Body of pancreas (tissue), 4 donors: Measurements from ENCODE around the gene NR2F2. TPM values are rescaled to one million over a fixed set of nuclear protein-coding genes. Genes with fewer than 3 reads are reported as not detected.

ENCODE experiments used
- ATAC-seq: fragments of 150-250 bp; one replicate; pipeline ENCODE4 v1.9.1; 2016
- DNase-seq, 4 donors: peaks; one replicate each; pipeline ENCODE4 v3.0.0-alpha.2; 2019
- H3K27ac ChIP-seq, 4 donors: fragments of 200-600 bp; sonication (generic); 1 replicate in 3 of 4; 2 replicates in 1 of 4; pipeline versions ENCODE4 v1.5.1 to v1.6.1; 2016 to 2019; ENCODE audit warnings: mild to moderate bottlenecking in 1 of 4, mixed read lengths in 1 of 4, moderate library complexity in 1 of 4
- H3K27me3 ChIP-seq, 2 donors: fragments of 200-600 bp; sonication (generic); one replicate each; pipeline ENCODE4 v1.6.0; 2016; ENCODE audit warnings: mild to moderate bottlenecking in 1 of 2
- H3K36me3 ChIP-seq, 2 donors: fragments of 200-600 bp; sonication (generic); replicated peaks in 1 of 2; 2 replicates each; pipeline ENCODE4 v1.5.1; 2016; ENCODE audit warnings: low read depth in 2 of 2; ENCODE audit not compliant: insufficient read depth in 1 of 2
- H3K4me1 ChIP-seq: fragments of 200-600 bp; sonication (generic); one replicate; pipeline ENCODE4 v1.6.0; 2016
- H3K4me3 ChIP-seq, 2 donors: fragments of 200-600 bp; sonication (generic); 1 replicate in 1 of 2; 2 replicates in 1 of 2; pipeline ENCODE4 v1.5.1; 2016 to 2019
- H3K9me3 ChIP-seq, 3 donors: fragments of 200-600 bp; sonication (generic); 1 replicate in 2 of 3; 2 replicates in 1 of 3; pipeline ENCODE4 v1.5.1; 2016
- CTCF ChIP-seq, 7 experiments: fragments of 450-650 bp in 4 of 7; fragments of 200-600 bp in 3 of 7; sonication (generic) in 3 of 7; IDR thresholded peaks; one replicate each; pipeline ENCODE4 v1.5.1; 2016 to 2019; ENCODE audit warnings: antibody characterized with exemption in 7 of 7
- POLR2A ChIP-seq, 3 donors: fragments of 450-650 bp; IDR thresholded peaks; one replicate each; pipeline ENCODE4 v1.6.1; 2016; ENCODE audit warnings: antibody characterized with exemption in 3 of 3, mild to moderate bottlenecking in 2 of 3
- WGBS, 2 donors: methylation state at CpG; one replicate each; pipeline ENCODE4 v1.1.5; 2017; 5-methylcytosine and 5-hydroxymethylcytosine counted together
- intact Hi-C: fragments of 100-400 bp; cut with DNase I; formaldehyde crosslinking; loops from one replicate; pipeline ENCODE4 v1.15.1; 2023
- total RNA-seq, 2 donors: library from RNA; depleted of rRNA; stranded (reverse); fragments of >200 nt; gene quantifications; one replicate each; pipeline ENCODE4 v1.1.0, GENCODE V29; 2016

NR2F2 gene
- total RNA-seq, 2 donors from 2014 or later: 12.9 to 13.5 TPM

DNA sequence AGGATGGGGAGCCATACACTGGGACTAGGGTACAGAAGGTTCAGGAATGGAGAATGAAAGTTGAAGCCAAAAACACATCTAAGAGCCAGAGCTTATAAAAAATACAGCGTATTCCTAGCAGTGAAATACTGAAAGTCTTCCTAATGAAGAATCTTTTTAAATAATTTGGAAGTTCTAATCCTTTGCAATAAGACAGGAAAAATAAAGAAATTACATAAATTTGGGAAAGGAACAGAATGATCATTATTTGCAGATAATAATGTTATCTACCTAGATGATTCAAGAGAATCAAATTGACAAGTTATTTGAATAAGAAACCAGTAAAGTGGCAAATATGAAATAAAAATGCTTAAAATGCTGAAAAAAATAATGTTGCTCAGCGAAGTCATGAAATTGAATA lies 32.3 kb upstream of the NR2F2 start:
- ATAC-seq (no peak), DNase-seq (no peak)
- no peak for TF ChIP-seq CTCF (IDR thresholded peaks at IDR 0.05)
- Histone ChIP-seq H3K9me3 (no peaks in the 10 kb centered on the region), H3K27ac (no peak overlapping the region), H3K27me3 (no peaks in the 10 kb centered on the region), H3K36me3 (no peaks in the 10 kb centered on the region), H3K4me3 (no peak overlapping the region), H3K4me1 (no peaks in the 10 kb centered on the region)
- intact Hi-C loops: no loop called here
- 89 to 92% methylated on average over 2 of the region's 2 CpGs for WGBS, 2 donors

GRCh38 chr15:96300836-96301235 lies 29.7 kb upstream of the NR2F2 start:
- Histone ChIP-seq H3K27ac (no peak overlapping the region), H3K27me3 (no peaks in the 10 kb centered on the region), H3K4me3 (no peak overlapping the region), H3K36me3 (no peaks in the 10 kb centered on the region), H3K9me3 (no peaks in the 10 kb centered on the region), H3K4me1 (no peaks in the 10 kb centered on the region)
- DNase-seq (no peak), ATAC-seq (no peak)
- intact Hi-C loops: no loop called here
- no peak for TF ChIP-seq CTCF (IDR thresholded peaks at IDR 0.05)
- no peak for TF ChIP-seq POLR2A (IDR thresholded peaks at IDR 0.05)
- 66 to 70% methylated on average over 5 of the region's 5 CpGs for WGBS, 2 donors

DNA sequence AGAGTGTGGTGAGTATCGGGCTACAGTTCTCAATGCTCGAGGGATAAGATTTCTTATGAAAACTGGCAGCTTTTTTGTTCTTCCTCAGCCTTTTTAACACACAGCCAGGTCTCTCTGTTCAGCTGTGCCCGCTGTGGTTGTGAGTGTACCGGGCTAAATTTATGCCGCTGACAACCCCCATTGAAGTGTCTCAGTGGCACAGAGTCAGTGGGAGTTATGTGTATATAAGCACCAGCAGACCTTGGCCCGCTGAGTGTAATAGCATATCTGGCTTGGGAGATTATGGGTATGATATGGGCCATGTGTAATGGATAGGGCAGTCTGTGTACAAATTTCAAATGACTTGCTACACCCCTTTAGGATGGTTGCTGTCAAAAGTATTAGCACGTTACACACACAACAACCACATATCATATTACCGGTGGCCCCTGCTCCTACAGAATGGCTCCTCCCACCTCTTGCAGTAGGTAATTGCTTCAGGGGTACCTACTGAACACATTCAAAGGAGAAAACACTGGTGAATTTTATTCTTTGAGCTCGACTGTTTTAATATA lies 26.9 kb upstream of the NR2F2 start:
- no peak overlapping the region for H3K27ac ChIP-seq

GRCh38 chr15:96304839-96305238 lies 25.7 kb upstream of the NR2F2 start:
- no peak for ATAC-seq
- WGBS, 2 donors: 48 to 52% methylated on average over 3 of the region's 3 CpGs

More for the DNA sequence above, 26.9 kb upstream of the NR2F2 start:
- H3K27me3 ChIP-seq: no peaks in the 10 kb centered on the region
- H3K36me3 ChIP-seq: no peaks in the 10 kb centered on the region
- WGBS, 2 donors: 77 to 78% methylated on average over 9 of the region's 9 CpGs
- no peak overlapping the region for H3K4me3 ChIP-seq
- no peak for DNase-seq
- ATAC-seq: no peak
- no peak for TF ChIP-seq CTCF (IDR thresholded peaks at IDR 0.05)
- TF ChIP-seq POLR2A (IDR thresholded peaks at IDR 0.05): no peak
- H3K9me3 ChIP-seq: no peaks in the 10 kb centered on the region
- intact Hi-C loops: no loop called here
- no peaks in the 10 kb centered on the region for H3K4me1 ChIP-seq

More at GRCh38 chr15:96304839-96305238, 25.7 kb upstream of the NR2F2 start:
- Histone ChIP-seq H3K4me3 (no peak overlapping the region), H3K4me1 (no peaks in the 10 kb centered on the region), H3K27ac (no peak overlapping the region), H3K27me3 (no peaks in the 10 kb centered on the region), H3K9me3 (no peaks in the 10 kb centered on the region), H3K36me3 (no peaks in the 10 kb centered on the region)
- intact Hi-C loops: no loop called here
- TF ChIP-seq POLR2A (IDR thresholded peaks at IDR 0.05): no peak
- TF ChIP-seq CTCF (IDR thresholded peaks at IDR 0.05): no peak
- no peak for DNase-seq
